HTERT RPE-1 (cell line): ENCODE data around the gene YEATS4.

ENCODE experiments used
- in situ Hi-C: fragments of 300-500 bp; cut with MboI; formaldehyde crosslinking; loops from 4 replicates; pipeline ENCODE4 v1.14.3; 2020; ENCODE audit warnings: low sequenced_read_pairs

YEATS4 gene

GRCh38 chr12:69341328-69341727, 18.2 kb upstream of the YEATS4 start:
- in situ Hi-C loops = no loop called here

DNA sequence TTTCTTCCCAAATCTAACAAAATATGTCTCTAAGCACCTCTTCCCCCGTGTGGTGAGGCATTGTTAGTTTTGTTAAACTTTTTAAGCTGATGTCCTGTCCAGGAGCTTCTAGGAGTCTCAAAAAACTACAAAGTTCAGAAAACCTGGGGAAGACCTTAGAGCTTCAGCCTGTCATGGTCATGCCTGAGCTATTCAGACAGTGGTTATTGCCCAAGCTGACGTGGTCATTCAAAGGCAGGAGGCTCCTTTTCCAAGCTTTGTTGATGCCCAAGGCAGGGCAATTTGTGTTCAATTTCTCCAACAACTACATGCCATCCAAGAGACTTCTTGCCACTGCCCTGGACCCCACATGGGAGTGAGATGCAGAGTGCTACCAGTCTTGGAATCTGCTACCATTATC, 17.1 kb upstream of the YEATS4 start:
- in situ Hi-C loops = no loop called here

GRCh38 chr12:69343357-69343756, 16.2 kb upstream of the YEATS4 start:
- in situ Hi-C loops = no loop called here

GRCh38 chr12:69343885-69344612, 15.5 kb upstream of the YEATS4 start:
- in situ Hi-C loops = no loop called here

GRCh38 chr12:69345077-69345476, 14.5 kb upstream of the YEATS4 start:
- in situ Hi-C loops = no loop called here

- in situ Hi-C loops = no loop called here
Observed at GRCh38 chr12:69345742-69346141, 13.8 kb upstream of the YEATS4 start.

GRCh38 chr12:69348162-69348938, 11.2 kb upstream of the YEATS4 start, which contains the start of gene LYZ:
TSS of gene LYZ (plus strand) at chr12:69348381. CDS start at chr12:69348409, 28 bp downstream.
- in situ Hi-C loops = no loop called here

- in situ Hi-C loops = no loop called here
Observed at GRCh38 chr12:69350002-69350626, 9.4 kb upstream of the YEATS4 start.

DNA sequence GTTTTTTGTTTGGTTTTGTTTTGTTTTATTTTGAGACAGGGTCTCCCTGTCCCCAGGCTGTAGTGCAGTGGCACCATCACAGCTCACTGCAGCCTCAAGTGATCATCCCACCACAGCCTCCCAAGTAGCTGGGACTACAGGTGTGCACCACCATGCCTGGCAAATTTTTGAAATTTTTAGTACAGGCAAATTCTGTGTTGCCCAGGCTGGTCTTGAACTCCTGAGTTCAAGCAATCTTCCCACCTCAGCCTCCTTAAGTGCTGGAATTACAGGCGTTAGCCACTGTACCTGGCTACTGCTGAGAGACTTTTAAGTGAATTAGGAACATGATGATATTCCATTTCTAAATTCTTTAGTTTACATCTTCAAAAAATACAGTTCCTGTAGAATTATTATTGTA, 8.8 kb upstream of the YEATS4 start:
- in situ Hi-C loops = no loop called here

DNA sequence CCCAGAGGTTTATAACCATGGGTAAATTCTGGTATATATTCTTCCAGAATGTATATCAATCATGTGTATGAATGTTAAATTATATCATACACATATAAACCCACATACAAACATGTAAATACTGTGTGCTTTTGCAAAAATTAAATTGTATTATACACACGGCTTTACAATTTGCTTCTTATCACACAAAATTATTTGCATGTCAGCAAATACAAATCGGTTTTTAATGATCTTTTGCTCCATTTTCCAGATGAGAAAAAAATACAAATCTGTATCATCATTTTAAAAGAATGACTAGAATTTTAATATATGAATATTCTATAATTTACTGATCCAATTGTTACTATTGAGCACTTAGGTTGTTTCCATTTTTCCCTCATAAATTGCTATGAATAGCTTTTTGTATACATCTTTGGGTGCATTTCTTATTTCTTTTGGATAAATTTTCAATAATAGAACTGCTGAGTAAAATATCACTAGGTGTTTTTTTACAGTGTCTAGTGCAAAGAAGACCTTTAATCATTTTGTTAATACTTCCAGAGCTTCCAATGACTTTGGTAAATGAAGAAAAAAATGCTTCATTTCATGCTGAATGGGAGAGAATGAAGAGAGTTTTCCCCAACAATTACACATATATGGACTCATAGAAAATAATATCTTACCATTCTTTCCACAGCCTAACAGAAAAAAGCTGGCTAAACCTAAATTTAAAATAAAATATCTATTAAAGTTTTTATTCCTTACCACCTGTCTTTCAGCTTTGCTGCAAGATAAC, 7.9 kb upstream of the YEATS4 start:
- in situ Hi-C loops = no loop called here

GRCh38 chr12:69352904-69353303, 6.6 kb upstream of the YEATS4 start:
- in situ Hi-C loops = no loop called here

DNA sequence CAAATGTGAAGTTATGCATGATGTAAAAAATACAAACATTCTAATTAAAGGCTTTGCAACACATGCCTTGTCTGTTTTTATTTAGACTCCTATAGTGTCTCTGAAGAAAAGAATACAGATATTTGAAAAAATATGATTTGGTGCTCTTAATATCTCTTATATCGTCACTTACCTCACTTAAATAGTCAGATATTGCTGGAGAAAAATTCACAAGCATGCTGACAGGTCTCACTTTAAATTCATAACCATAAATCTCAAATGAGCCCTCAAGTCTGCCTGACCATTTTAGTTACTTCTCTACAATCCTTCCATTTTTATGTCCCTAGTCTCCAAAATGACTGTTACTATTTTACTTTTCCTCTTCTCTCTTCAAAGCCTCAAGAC, 5.4 kb upstream of the YEATS4 start:
- in situ Hi-C loops = no loop called here

- in situ Hi-C loops = no loop called here
Observed at GRCh38 chr12:69354556-69355187, 4.9 kb upstream of the YEATS4 start.

DNA sequence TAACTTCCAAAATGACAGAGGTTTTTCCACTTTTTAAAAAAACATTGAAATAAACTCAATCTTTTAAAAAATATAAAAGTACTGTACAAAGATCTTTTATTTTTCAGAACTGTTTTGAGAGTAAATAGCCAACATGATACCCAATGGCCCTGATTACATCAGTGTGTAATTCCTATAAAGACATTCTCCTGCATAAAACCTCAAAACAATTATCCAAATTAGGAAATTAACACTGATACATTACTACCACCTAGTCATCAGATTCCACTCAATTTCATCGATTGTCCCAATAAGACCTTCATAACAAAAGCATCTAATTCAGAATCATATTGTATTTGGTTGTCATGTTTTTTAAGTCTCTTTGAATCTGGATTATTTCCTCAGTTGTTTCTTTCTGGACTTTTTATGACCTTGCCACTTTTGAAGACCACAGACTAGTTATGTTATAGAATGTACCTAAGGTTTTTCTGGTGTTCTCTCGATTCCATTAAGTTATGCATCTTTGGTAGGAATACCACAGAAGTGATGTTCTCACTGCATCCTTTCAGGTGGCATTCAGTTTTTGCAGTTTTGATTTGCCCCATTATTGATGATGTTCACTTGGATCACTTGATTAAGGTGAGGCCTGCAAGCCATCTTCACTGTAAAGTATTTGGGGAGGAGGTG, 4.0 kb upstream of the YEATS4 start:
- in situ Hi-C loops = no loop called here

GRCh38 chr12:69360348-69360672, 767 bp downstream of the YEATS4 start:
- in situ Hi-C loops = no loop called here

DNA sequence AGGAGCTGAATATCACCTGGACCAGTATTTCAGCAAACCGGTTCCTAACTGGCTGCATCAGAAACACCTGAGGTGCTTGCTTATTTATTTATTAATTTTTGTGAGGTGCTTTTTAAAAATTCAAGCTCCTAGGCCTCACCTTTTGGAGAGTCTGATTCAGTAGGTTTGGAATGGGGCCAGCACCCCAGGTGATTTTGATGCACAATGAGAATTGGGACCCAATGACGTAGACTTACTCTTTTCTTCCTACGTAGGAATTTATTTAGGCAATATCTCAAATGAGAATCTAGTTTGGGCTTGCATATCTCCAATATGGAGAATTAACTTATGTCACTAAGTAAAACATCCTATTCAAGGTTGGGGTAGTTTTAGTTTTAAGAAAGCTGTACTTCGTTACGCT, 7.3 kb downstream of the YEATS4 start:
- in situ Hi-C loops = no loop called here

- in situ Hi-C loops = no loop called here
Observed at GRCh38 chr12:69368171-69368570, 8.6 kb downstream of the YEATS4 start.

GRCh38 chr12:69383074-69383473, 23.5 kb downstream of the YEATS4 start:
- in situ Hi-C loops = loop anchor here (25.0 kb wide), 1 partner anchor 179 kb away; no protein-coding TSS in a partner anchor

DNA sequence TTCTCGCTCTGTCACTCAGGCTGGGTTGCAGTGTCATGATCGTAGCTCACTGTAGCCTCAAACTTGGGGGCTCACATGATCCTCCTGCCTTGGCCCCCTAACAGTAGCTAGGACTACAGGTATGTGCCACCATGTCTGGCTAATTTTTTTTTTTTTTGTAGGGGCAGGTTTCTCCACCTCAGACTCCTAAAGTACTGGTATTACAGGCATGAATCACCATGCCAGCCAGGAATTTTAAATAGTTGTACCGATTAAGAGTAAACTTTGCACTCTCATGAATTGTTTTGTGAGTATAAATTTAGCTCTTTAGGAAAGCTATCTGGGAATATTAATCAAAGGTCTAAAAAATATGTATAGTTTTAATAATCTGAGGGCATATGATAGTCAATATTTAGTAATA, 25.5 kb downstream of the YEATS4 start:
- in situ Hi-C loops = loop anchor here (25.0 kb wide), 1 partner anchor 177 kb away; no protein-coding TSS in a partner anchor

DNA sequence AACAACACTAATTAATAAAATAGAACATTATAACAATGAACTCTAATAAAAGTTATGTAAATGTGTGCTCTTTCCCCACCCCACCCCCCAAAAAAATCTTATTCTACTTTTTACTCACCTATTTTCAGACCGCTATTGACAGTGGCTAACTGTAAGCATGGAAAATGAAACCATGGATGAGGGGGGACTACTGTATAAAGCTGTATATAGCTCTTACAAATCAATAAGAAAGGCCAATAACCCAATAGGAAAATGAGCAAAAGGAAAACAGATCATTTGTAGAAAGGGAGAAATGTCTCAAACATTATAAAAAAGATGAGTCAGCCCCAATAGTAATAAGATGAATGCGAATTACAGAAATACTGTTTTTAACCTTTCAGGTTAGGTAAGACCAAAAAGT, 27.4 kb downstream of the YEATS4 start:
- in situ Hi-C loops = loop anchor here (25.0 kb wide), 1 partner anchor 175 kb away; no protein-coding TSS in a partner anchor
